Activated CD8-positive, alpha-beta T cell treated with anti-CD3 and anti-CD28 coated beads for 36 hours (primary cell): ENCODE results near the gene TP53BP1. TPM values are rescaled to one million over a fixed set of nuclear protein-coding genes. Genes with fewer than 3 reads are reported as not detected.

Source experiments
- ATAC-seq: fragments of 200-7000 bp; cut with Tn5 transposase; one replicate; pipeline ENCODE4 v1.10.0; 2021; ENCODE audit warnings: mild to moderate bottlenecking, moderate library complexity
- CTCF ChIA-PET: fragments of 350-600 bp; sonication (Branson Sonifier 250); formaldehyde crosslinking; loops from one replicate; lab custom pipeline; 2021; ENCODE audit warnings: antibody characterized with exemption; lab: Charles Lee
- POLR2A ChIA-PET: fragments of 350-600 bp; sonication (Branson Sonifier 250); formaldehyde crosslinking; loops from one replicate; lab custom pipeline; 2021; ENCODE audit warnings: antibody characterized with exemption; lab: Charles Lee
- DNase-seq: peaks from one replicate; pipeline ENCODE4 v3.0.0-alpha.2; 2020
- H3K27ac Mint-ChIP-seq: one replicate; pipeline ENCODE4 v1.8.0; 2021; ENCODE audit warnings: mild to moderate bottlenecking, mixed read lengths
- H3K27me3 Mint-ChIP-seq: one replicate; pipeline ENCODE4 v1.8.0; 2021; ENCODE audit warnings: mixed read lengths
- H3K36me3 Mint-ChIP-seq: one replicate; pipeline ENCODE4 v1.8.0; 2021; ENCODE audit warnings: low read depth, mixed read lengths
- H3K4me1 Mint-ChIP-seq: one replicate; pipeline ENCODE4 v1.8.0; 2021; ENCODE audit warnings: low read depth, mixed read lengths
- H3K4me3 Mint-ChIP-seq: one replicate; pipeline ENCODE4 v1.8.0; 2021; ENCODE audit warnings: mild to moderate bottlenecking, moderate library complexity, mixed read lengths
- H3K9me3 Mint-ChIP-seq: one replicate; pipeline ENCODE4 v1.8.0; 2021; ENCODE audit warnings: mixed read lengths
- CTCF ChIP-seq: fragments of 200-600 bp; IDR thresholded peaks from one replicate; pipeline ENCODE4 v1.8.0; 2022; ENCODE audit warnings: antibody characterized with exemption, mild to moderate bottlenecking
- intact Hi-C: fragments of 100-400 bp; cut with micrococcal nuclease; formaldehyde crosslinking; loops from one replicate; pipeline ENCODE4 v1.10.0; 2022
- total RNA-seq, 2 experiments: library from RNA; stranded (reverse); gene quantifications; one replicate each; pipeline ENCODE4 v1.2.3, GENCODE V29; 2021

The TP53BP1 gene
- total RNA-seq, 2 experiments from 2014 or later, result 20.6 to 23.0 TPM

- TF ChIP-seq CTCF, result no peak
- Mint-ChIP-seq H3K27ac (no peak overlapping the region), H3K4me3 (no peak overlapping the region), H3K27me3 (peaks cover 5% of the 10 kb centered on the region), H3K9me3 (no peaks in the 10 kb centered on the region), H3K36me3 (no peaks in the 10 kb centered on the region), H3K4me1 (peaks cover 7% of the 10 kb centered on the region)
- intact Hi-C loops, result no loop called here
- ChIA-PET CTCF (interaction anchor here (2.3 kb wide), 1 partner anchor 11 kb away, joined by 16 read pairs; no protein-coding TSS in a partner anchor), POLR2A (interaction anchor here (1.1 kb wide), 1 partner anchor 10 kb away, joined by 3 read pairs; no protein-coding TSS in a partner anchor)
- ATAC-seq (no peak), DNase-seq (no peak)
These were observed 31.4 kb upstream of the TP53BP1 start for GRCh38 chr15:43524254-43524845.

GRCh38 chr15:43523646-43524045 lies 30.7 kb upstream of the TP53BP1 start:
- CTCF ChIA-PET, result interaction anchor here (0.9 to 2.3 kb wide), 2 partner anchors 10 to 148 kb away, joined by 3 to 16 read pairs; no protein-coding TSS in a partner anchor
- TF ChIP-seq CTCF, result no peak
- intact Hi-C loops, result no loop called here
- Mint-ChIP-seq H3K27me3 (peaks cover 5% of the 10 kb centered on the region), H3K4me3 (no peak overlapping the region), H3K9me3 (no peaks in the 10 kb centered on the region), H3K36me3 (no peaks in the 10 kb centered on the region), H3K4me1 (peaks cover 9% of the 10 kb centered on the region), H3K27ac (no peak overlapping the region)
- ATAC-seq, result no peak
- DNase-seq, result no peak
- POLR2A ChIA-PET, result interaction anchor here (1.1 kb wide), 1 partner anchor 9 kb away, joined by 3 read pairs; no protein-coding TSS in a partner anchor

- intact Hi-C loops, result no loop called here
- Mint-ChIP-seq H3K4me1 (peaks cover 21% of the 10 kb centered on the region), H3K9me3 (no peaks in the 10 kb centered on the region), H3K27ac (no peak overlapping the region), H3K4me3 (no peak overlapping the region), H3K27me3 (peaks cover 10% of the 10 kb centered on the region), H3K36me3 (no peaks in the 10 kb centered on the region)
- CTCF ChIA-PET, result interaction anchor here (1.1 to 2.3 kb wide), 2 partner anchors 8 to 11 kb away, joined by 3 to 16 read pairs; no protein-coding TSS in a partner anchor
- TF ChIP-seq CTCF, result no peak
- DNase-seq (no peak), ATAC-seq (no peak)
- POLR2A ChIA-PET, result interaction anchor here (1.3 kb wide), 1 partner anchor 20 kb away, joined by 4 read pairs; no protein-coding TSS in a partner anchor
These were observed 29.3 kb upstream of the TP53BP1 start for GRCh38 chr15:43522247-43522646.

- no peak overlapping the region for H3K4me3 Mint-ChIP-seq
- no peaks in the 10 kb centered on the region for H3K36me3 Mint-ChIP-seq
- H3K27me3 Mint-ChIP-seq, result peaks cover 13% of the 10 kb centered on the region
- ATAC-seq (no peak), DNase-seq (no peak)
- intact Hi-C loops, result no loop called here
- ChIA-PET POLR2A (no interaction called here), CTCF (interaction anchor here (2.3 kb wide), 1 partner anchor 10 kb away, joined by 7 read pairs; no protein-coding TSS in a partner anchor)
- H3K4me1 Mint-ChIP-seq, result peaks cover 26% of the 10 kb centered on the region
- H3K9me3 Mint-ChIP-seq, result no peaks in the 10 kb centered on the region
- no peak for TF ChIP-seq CTCF
- no peak overlapping the region for H3K27ac Mint-ChIP-seq
These were observed 28.5 kb upstream of the TP53BP1 start for GRCh38 chr15:43521419-43521818.

GRCh38 chr15:43520138-43520537 lies 27.2 kb upstream of the TP53BP1 start:
- Mint-ChIP-seq H3K27me3 (peaks cover 15% of the 10 kb centered on the region), H3K27ac (no peak overlapping the region), H3K4me1 (peaks cover 27% of the 10 kb centered on the region), H3K36me3 (no peaks in the 10 kb centered on the region), H3K9me3 (no peaks in the 10 kb centered on the region), H3K4me3 (no peak overlapping the region)
- POLR2A ChIA-PET, result interaction anchor here (0.9 kb wide), 1 partner anchor 256 kb away, joined by 3 read pairs; no protein-coding TSS in a partner anchor
- ATAC-seq (no peak), DNase-seq (no peak)
- intact Hi-C loops, result no loop called here
- no peak for TF ChIP-seq CTCF
- CTCF ChIA-PET, result interaction anchor here (2.3 kb wide), 1 partner anchor 8 kb away, joined by 7 read pairs; no protein-coding TSS in a partner anchor
